NOMO-1 treated with dmso at 0.1 percent for 144 hours (cell line): ENCODE measurements around the gene SBSN.
"Not testable (repeated sequence)": the region's sequence is repeated elsewhere in the genome, so short reads cannot be mapped to it uniquely, and the experiment has no call there.

Experiments
- DNase-seq: peaks from one replicate; lab custom pipeline; 2025; ENCODE audit not compliant: unreplicated experiment; lab: John Stamatoyannopoulos, UW

The SBSN gene

GRCh38 chr19:35474594-35474993, 53.5 kb downstream of the SBSN start:
- DNase-seq: not testable (repeated sequence)

DNA sequence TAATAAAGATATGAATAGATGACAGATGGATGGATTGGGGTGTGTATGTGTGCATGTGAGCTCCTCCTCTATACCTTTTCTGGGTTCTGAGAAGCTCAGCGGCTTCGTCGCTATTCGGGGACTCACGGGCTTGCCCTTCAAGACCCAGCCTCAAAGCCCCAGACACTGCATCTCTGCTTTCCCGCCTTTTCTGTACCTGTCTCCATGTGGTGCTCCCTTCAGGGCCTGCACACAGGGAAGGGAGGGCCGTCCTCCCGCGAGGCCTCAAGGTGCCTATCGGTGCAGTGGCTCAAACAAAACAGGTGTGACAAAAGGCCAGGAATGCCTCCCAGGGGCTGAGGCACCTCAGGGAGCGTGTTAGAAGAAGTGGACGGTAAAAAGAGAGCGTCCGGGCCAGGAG, 54.0 kb downstream of the SBSN start:
- no peak for DNase-seq
